HEK293 (cell line): ENCODE data around the gene EIF3M.

Experiments
- CTCF ChIA-PET: fragments of 350-600 bp; formaldehyde crosslinking; extraction: SDS; loops from one replicate; lab custom pipeline; 2021; ENCODE audit warnings: antibody characterized with exemption; lab: Yijun Ruan, JAX
- POLR2A ChIA-PET: fragments of 300-600 bp; formaldehyde crosslinking; extraction: SDS; loops from one replicate; lab custom pipeline; 2020; ENCODE audit warnings: antibody characterized with exemption, inconsistent platforms; lab: Yijun Ruan, JAX
- H3K27ac ChIP-seq: fragments of 200-500 bp; sonication (Bioruptor generic); 2 replicates; pipeline ENCODE4 v1.5.1; 2014; ENCODE audit warnings: low read depth, low read length, control low read depth, inconsistent platforms; ENCODE audit errors: extremely low read depth
- H3K36me3 ChIP-seq, 2 experiments: fragments of 200-500 bp in 1 of 2; sonication (Bioruptor generic) in 1 of 2; 1 replicate in 1 of 2; 2 replicates in 1 of 2; pipeline ENCODE4 v1.5.1; 2014 to 2017; ENCODE audit warnings: inconsistent platforms in 2 of 2, low read length in 2 of 2; ENCODE audit not compliant: control insufficient read depth in 2 of 2, insufficient read depth in 1 of 2
- H3K4me1 ChIP-seq: fragments of 200-500 bp; sonication (Bioruptor generic); 2 replicates; pipeline ENCODE4 v1.5.1; 2014; ENCODE audit warnings: mild to moderate bottlenecking, low read length, inconsistent platforms; ENCODE audit not compliant: control insufficient read depth, insufficient read depth
- H3K4me3 ChIP-seq: 2 replicates; pipeline ENCODE4 v1.5.1; 2011; ENCODE audit warnings: low read depth, mild to moderate bottlenecking, control low read depth, low read length, moderate library complexity
- H3K9me3 ChIP-seq: fragments of 200-500 bp; sonication (Bioruptor generic); 2 replicates; pipeline ENCODE4 v1.5.1; 2014; ENCODE audit warnings: low read depth, low read length, inconsistent platforms; ENCODE audit not compliant: control insufficient read depth, insufficient read depth
- FEZF1 ChIP-seq: fragments of 450-650 bp; formaldehyde crosslinking; IDR thresholded peaks from 2 replicates; pipeline ENCODE4 v1.5.1; 2016; ENCODE audit warnings: missing biosample characterization, missing genetic modification characterization
- HOXD13 ChIP-seq: sonication (generic); formaldehyde crosslinking; IDR thresholded peaks from 2 replicates; pipeline ENCODE4 v1.8.0; 2022; ENCODE audit warnings: missing genetic modification reagents, borderline replicate concordance
- OSR2 ChIP-seq: fragments of 450-650 bp; formaldehyde crosslinking; IDR thresholded peaks from 2 replicates; pipeline ENCODE4 v1.5.1; 2016; ENCODE audit warnings: missing biosample characterization, missing genetic modification characterization
- SP3 ChIP-seq: fragments of 450-650 bp; formaldehyde crosslinking; IDR thresholded peaks from 2 replicates; pipeline ENCODE4 v1.5.1; 2016; ENCODE audit warnings: missing biosample characterization, missing genetic modification characterization
- ZNF146 ChIP-seq: fragments of 450-650 bp; formaldehyde crosslinking; IDR thresholded peaks from 2 replicates; pipeline ENCODE4 v1.5.1; 2016; ENCODE audit warnings: missing biosample characterization, missing genetic modification characterization
- ZNF221 ChIP-seq: fragments of 450-650 bp; formaldehyde crosslinking; IDR thresholded peaks from 2 replicates; pipeline ENCODE4 v1.5.1; 2017; ENCODE audit warnings: missing biosample characterization, missing genetic modification characterization, borderline replicate concordance
- ZNF239 ChIP-seq: fragments of 450-650 bp; formaldehyde crosslinking; IDR thresholded peaks from 2 replicates; pipeline ENCODE4 v1.5.1; 2016; ENCODE audit warnings: missing biosample characterization, missing genetic modification characterization
- ZNF324 ChIP-seq: fragments of 450-650 bp; formaldehyde crosslinking; IDR thresholded peaks from 2 replicates; pipeline ENCODE4 v1.5.1; 2016; ENCODE audit warnings: missing biosample characterization, missing genetic modification characterization
- ZNF350 ChIP-seq: fragments of 450-650 bp; formaldehyde crosslinking; IDR thresholded peaks from 2 replicates; pipeline ENCODE4 v1.5.0; 2017; ENCODE audit warnings: missing biosample characterization, mild to moderate bottlenecking, missing genetic modification characterization
- ZNF423 ChIP-seq: fragments of 450-650 bp; formaldehyde crosslinking; IDR thresholded peaks from 2 replicates; pipeline ENCODE4 v1.5.1; 2016; ENCODE audit warnings: missing biosample characterization, missing genetic modification characterization
- ZNF501 ChIP-seq: fragments of 450-650 bp; formaldehyde crosslinking; IDR thresholded peaks from 2 replicates; pipeline ENCODE4 v1.5.1; 2016; ENCODE audit warnings: missing biosample characterization, missing genetic modification characterization
- ZNF561 ChIP-seq: fragments of 450-650 bp; IDR thresholded peaks from 2 replicates; pipeline ENCODE4 v1.5.1; 2018; ENCODE audit warnings: missing biosample characterization, missing genetic modification characterization, borderline replicate concordance
- ZNF624 ChIP-seq: fragments of 450-650 bp; formaldehyde crosslinking; IDR thresholded peaks from 2 replicates; pipeline ENCODE4 v1.5.1; 2017; ENCODE audit warnings: missing biosample characterization, missing genetic modification characterization
- TF ChIP-seq, protein P1 (sequence below): fragments of 450-650 bp; formaldehyde crosslinking; IDR thresholded peaks from 2 replicates; pipeline ENCODE4 v1.5.1; 2016; ENCODE audit warnings: missing biosample characterization, missing genetic modification characterization, borderline replicate concordance
- TF ChIP-seq, protein P2 (sequence below): fragments of 450-650 bp; formaldehyde crosslinking; IDR thresholded peaks from 2 replicates; pipeline ENCODE4 v1.5.1; 2016; ENCODE audit warnings: missing biosample characterization, missing genetic modification characterization
- TF ChIP-seq, protein P3 (sequence below): fragments of 450-650 bp; formaldehyde crosslinking; IDR thresholded peaks from 2 replicates; pipeline ENCODE4 v1.5.1; 2016; ENCODE audit warnings: missing biosample characterization, missing genetic modification characterization, low read depth

EIF3M gene

DNA sequence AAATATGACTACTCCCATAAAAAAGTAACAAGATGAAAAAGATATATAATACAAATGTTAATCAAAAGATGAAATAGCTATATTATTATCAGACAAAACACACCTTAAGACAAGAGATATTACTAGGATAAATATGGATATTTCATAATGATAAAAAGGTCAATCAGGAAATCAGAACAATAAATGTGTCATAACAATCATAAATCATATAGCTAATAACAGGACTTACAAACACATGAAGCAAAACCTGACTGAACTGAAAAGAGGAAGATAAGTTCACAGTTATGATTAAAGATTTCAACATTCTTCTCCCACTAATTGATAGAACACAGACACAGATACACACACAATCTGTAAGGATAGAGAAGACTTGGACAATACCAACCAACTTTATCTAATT, 47.2 kb downstream of the EIF3M start:
- TF ChIP-seq FEZF1 (no peak), ZNF561 (tag by site-specific recombination) (no peak), ZNF221 (tag by site-specific recombination) (no peak), ZNF239 (tag by site-specific recombination) (no peak), ZNF324 (no peak), SP3 (tag by site-specific recombination) (no peak), ZNF146 (no peak), ZNF501 (tag by site-specific recombination) (no peak), ZNF350 (tag by site-specific recombination) (no peak)
- TF ChIP-seq, protein P1, sequence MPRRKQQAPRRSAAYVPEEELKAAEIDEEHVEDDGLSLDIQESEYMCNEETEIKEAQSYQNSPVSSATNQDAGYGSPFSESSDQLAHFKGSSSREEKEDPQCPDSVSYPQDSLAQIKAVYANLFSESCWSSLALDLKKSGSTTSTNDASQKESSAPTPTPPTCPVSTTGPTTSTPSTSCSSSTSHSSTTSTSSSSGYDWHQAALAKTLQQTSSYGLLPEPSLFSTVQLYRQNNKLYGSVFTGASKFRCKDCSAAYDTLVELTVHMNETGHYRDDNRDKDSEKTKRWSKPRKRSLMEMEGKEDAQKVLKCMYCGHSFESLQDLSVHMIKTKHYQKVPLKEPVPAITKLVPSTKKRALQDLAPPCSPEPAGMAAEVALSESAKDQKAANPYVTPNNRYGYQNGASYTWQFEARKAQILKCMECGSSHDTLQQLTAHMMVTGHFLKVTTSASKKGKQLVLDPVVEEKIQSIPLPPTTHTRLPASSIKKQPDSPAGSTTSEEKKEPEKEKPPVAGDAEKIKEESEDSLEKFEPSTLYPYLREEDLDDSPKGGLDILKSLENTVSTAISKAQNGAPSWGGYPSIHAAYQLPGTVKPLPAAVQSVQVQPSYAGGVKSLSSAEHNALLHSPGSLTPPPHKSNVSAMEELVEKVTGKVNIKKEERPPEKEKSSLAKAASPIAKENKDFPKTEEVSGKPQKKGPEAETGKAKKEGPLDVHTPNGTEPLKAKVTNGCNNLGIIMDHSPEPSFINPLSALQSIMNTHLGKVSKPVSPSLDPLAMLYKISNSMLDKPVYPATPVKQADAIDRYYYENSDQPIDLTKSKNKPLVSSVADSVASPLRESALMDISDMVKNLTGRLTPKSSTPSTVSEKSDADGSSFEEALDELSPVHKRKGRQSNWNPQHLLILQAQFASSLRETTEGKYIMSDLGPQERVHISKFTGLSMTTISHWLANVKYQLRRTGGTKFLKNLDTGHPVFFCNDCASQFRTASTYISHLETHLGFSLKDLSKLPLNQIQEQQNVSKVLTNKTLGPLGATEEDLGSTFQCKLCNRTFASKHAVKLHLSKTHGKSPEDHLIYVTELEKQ (tag by site-specific recombination): no peak
- TF ChIP-seq, protein P2, sequence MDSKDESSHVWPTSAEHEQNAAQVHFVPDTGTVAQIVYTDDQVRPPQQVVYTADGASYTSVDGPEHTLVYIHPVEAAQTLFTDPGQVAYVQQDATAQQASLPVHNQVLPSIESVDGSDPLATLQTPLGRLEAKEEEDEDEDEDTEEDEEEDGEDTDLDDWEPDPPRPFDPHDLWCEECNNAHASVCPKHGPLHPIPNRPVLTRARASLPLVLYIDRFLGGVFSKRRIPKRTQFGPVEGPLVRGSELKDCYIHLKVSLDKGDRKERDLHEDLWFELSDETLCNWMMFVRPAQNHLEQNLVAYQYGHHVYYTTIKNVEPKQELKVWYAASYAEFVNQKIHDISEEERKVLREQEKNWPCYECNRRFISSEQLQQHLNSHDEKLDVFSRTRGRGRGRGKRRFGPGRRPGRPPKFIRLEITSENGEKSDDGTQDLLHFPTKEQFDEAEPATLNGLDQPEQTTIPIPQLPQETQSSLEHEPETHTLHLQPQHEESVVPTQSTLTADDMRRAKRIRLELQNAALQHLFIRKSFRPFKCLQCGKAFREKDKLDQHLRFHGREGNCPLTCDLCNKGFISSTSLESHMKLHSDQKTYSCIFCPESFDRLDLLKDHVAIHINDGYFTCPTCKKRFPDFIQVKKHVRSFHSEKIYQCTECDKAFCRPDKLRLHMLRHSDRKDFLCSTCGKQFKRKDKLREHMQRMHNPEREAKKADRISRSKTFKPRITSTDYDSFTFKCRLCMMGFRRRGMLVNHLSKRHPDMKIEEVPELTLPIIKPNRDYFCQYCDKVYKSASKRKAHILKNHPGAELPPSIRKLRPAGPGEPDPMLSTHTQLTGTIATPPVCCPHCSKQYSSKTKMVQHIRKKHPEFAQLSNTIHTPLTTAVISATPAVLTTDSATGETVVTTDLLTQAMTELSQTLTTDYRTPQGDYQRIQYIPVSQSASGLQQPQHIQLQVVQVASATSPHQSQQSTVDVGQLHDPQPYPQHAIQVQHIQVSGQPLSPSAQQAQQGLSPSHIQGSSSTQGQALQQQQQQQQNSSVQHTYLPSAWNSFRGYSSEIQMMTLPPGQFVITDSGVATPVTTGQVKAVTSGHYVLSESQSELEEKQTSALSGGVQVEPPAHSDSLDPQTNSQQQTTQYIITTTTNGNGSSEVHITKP (tag by site-specific recombination): no peak
- TF ChIP-seq, protein P3, sequence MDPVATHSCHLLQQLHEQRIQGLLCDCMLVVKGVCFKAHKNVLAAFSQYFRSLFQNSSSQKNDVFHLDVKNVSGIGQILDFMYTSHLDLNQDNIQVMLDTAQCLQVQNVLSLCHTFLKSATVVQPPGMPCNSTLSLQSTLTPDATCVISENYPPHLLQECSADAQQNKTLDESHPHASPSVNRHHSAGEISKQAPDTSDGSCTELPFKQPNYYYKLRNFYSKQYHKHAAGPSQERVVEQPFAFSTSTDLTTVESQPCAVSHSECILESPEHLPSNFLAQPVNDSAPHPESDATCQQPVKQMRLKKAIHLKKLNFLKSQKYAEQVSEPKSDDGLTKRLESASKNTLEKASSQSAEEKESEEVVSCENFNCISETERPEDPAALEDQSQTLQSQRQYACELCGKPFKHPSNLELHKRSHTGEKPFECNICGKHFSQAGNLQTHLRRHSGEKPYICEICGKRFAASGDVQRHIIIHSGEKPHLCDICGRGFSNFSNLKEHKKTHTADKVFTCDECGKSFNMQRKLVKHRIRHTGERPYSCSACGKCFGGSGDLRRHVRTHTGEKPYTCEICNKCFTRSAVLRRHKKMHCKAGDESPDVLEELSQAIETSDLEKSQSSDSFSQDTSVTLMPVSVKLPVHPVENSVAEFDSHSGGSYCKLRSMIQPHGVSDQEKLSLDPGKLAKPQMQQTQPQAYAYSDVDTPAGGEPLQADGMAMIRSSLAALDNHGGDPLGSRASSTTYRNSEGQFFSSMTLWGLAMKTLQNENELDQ: no peak
- CTCF ChIA-PET: interaction anchor here (0.6 kb wide), 1 partner anchor 617 kb away, joined by 3 read pairs; no protein-coding TSS in a partner anchor
- Histone ChIP-seq H3K4me1 (no peaks in the 10 kb centered on the region), H3K4me3 (no peak overlapping the region), H3K36me3 (no peaks in the 10 kb centered on the region), H3K9me3 (no peaks in the 10 kb centered on the region), H3K27ac (no peak overlapping the region)
- POLR2A ChIA-PET: no interaction called here

DNA sequence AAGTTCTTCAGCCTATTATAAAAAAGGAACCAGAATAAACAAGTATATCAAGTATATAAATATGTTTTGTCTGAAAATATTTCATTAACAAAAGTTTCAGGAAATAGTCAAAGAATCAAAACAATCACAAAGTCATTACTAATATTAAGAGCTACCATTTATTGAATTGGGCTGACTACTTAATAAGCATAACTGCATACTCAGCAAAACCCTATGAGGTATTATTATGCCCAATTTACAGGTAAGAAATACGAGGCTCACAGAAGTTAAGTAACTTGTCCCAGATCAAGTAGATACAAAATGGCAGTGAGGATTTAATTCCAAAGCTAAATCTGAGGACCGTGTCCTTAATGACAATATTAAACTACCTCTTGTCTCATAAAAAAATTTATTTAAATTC, 52.2 kb downstream of the EIF3M start:
- Histone ChIP-seq H3K4me1 (no peaks in the 10 kb centered on the region), H3K4me3 (no peak overlapping the region), H3K27ac (no peak overlapping the region), H3K36me3 (no peaks in the 10 kb centered on the region), H3K9me3 (no peaks in the 10 kb centered on the region)
- ChIA-PET CTCF (no interaction called here), POLR2A (no interaction called here)
- TF ChIP-seq OSR2 (tag by site-specific recombination): no peak
- no peak for TF ChIP-seq ZNF423 (tag by site-specific recombination)
- TF ChIP-seq HOXD13: no peak
- no peak for TF ChIP-seq ZNF624 (tag by site-specific recombination)
